H9 (cell line): Measurements from ENCODE around the gene COX7A2L. TPM values are rescaled to one million over a fixed set of nuclear protein-coding genes. Genes with fewer than 3 reads are reported as not detected.

Experiments
- DNase-seq: peaks from one replicate; pipeline ENCODE4 v3.0.0-alpha.2; 2017
- H2AFZ ChIP-seq: one replicate; pipeline ENCODE4 v1.6.1; 2013; ENCODE audit warnings: mild to moderate bottlenecking, low read length, control low read depth, moderate library complexity
- H2AK5ac ChIP-seq: 2 replicates; pipeline ENCODE4 v1.6.1; 2013; ENCODE audit warnings: low read length, control low read depth, mixed read lengths; ENCODE audit not compliant: insufficient read length
- H2BK120ac ChIP-seq: one replicate; pipeline ENCODE4 v1.6.1; 2013; ENCODE audit warnings: low read depth, mild to moderate bottlenecking, low read length, control low read depth, inconsistent platforms; ENCODE audit not compliant: poor library complexity, severe bottlenecking
- H2BK12ac ChIP-seq: 2 replicates; pipeline ENCODE4 v1.6.1; 2013; ENCODE audit warnings: low read length, control low read depth, mixed read lengths, low read depth; ENCODE audit not compliant: insufficient read length
- H2BK15ac ChIP-seq: 2 replicates; pipeline ENCODE4 v1.6.1; 2013; ENCODE audit warnings: low read depth, low read length, control low read depth
- H2BK20ac ChIP-seq: one replicate; pipeline ENCODE4 v1.6.1; 2013; ENCODE audit warnings: low read depth, mild to moderate bottlenecking, low read length, control low read depth, inconsistent platforms; ENCODE audit not compliant: poor library complexity, severe bottlenecking
- H2BK5ac ChIP-seq: 2 replicates; pipeline ENCODE4 v1.6.1; 2013; ENCODE audit warnings: low read length, control low read depth, mixed read lengths; ENCODE audit not compliant: insufficient read length
- H3K14ac ChIP-seq: 2 replicates; pipeline ENCODE4 v1.6.1; 2013; ENCODE audit warnings: low read length, control low read depth; ENCODE audit not compliant: insufficient read depth
- H3K18ac ChIP-seq: 2 replicates; pipeline ENCODE4 v1.6.1; 2013; ENCODE audit warnings: low read depth, mild to moderate bottlenecking, mixed read lengths, low read length, control low read depth; ENCODE audit not compliant: insufficient read length
- H3K23ac ChIP-seq: 2 replicates; pipeline ENCODE4 v1.6.1; 2013; ENCODE audit warnings: low read length, control low read depth, mixed read lengths, low read depth; ENCODE audit not compliant: insufficient read length
- H3K23me2 ChIP-seq: 2 replicates; pipeline ENCODE4 v1.6.1; 2013; ENCODE audit warnings: low read depth, mild to moderate bottlenecking, mixed read lengths, low read length, control low read depth; ENCODE audit not compliant: insufficient read length, poor library complexity, severe bottlenecking
- H3K27ac ChIP-seq: 2 replicates; pipeline ENCODE4 v1.5.1; 2013; ENCODE audit warnings: low read length, control low read depth, mixed read lengths, low read depth; ENCODE audit not compliant: insufficient read length
- H3K27me3 ChIP-seq: 2 replicates; pipeline ENCODE4 v1.6.1; 2013; ENCODE audit warnings: low read length, control low read depth, inconsistent platforms; ENCODE audit not compliant: insufficient read depth
- H3K4ac ChIP-seq: 2 replicates; pipeline ENCODE4 v1.6.1; 2013; ENCODE audit warnings: low read depth, mild to moderate bottlenecking, control low read depth, inconsistent platforms, low read length, moderate library complexity
- H3K4me1 ChIP-seq: 2 replicates; pipeline ENCODE4 v1.6.1; 2013; ENCODE audit warnings: low read length, control low read depth, inconsistent platforms; ENCODE audit not compliant: insufficient read depth
- H3K4me2 ChIP-seq: 2 replicates; pipeline ENCODE4 v1.6.1; 2013; ENCODE audit warnings: low read length, control low read depth, mixed read lengths; ENCODE audit not compliant: insufficient read length, insufficient read depth
- H3K56ac ChIP-seq: 2 replicates; pipeline ENCODE4 v1.6.1; 2013; ENCODE audit warnings: low read depth, mild to moderate bottlenecking, mixed read lengths, low read length, control low read depth; ENCODE audit not compliant: insufficient read length
- H3K79me1 ChIP-seq: 2 replicates; pipeline ENCODE4 v1.6.1; 2013; ENCODE audit warnings: low read depth, mild to moderate bottlenecking, moderate library complexity, low read length, control low read depth, inconsistent platforms; ENCODE audit not compliant: insufficient read depth, poor library complexity, severe bottlenecking
- H3K79me2 ChIP-seq: 2 replicates; pipeline ENCODE4 v1.6.1; 2013; ENCODE audit warnings: low read length, control low read depth, inconsistent platforms; ENCODE audit not compliant: insufficient read depth
- H3K9ac ChIP-seq: 2 replicates; pipeline ENCODE4 v1.6.1; 2013; ENCODE audit warnings: low read length, control low read depth, mixed read lengths; ENCODE audit not compliant: insufficient read length; ENCODE audit errors: extremely low read depth
- H3K9me3 ChIP-seq: one replicate; pipeline ENCODE4 v1.6.1; 2013; ENCODE audit warnings: low read depth, low read length, inconsistent platforms; ENCODE audit not compliant: control insufficient read depth
- H3T11ph ChIP-seq: one replicate; pipeline ENCODE4 v1.6.1; 2013; ENCODE audit warnings: mild to moderate bottlenecking, low read length, control low read depth, inconsistent platforms
- H4K20me1 ChIP-seq: one replicate; pipeline ENCODE4 v1.6.1; 2013; ENCODE audit not compliant: control insufficient read depth, insufficient read length, insufficient read depth
- H4K5ac ChIP-seq: 2 replicates; pipeline ENCODE4 v1.6.1; 2013; ENCODE audit warnings: low read depth, mild to moderate bottlenecking, mixed read lengths, low read length, control low read depth; ENCODE audit not compliant: insufficient read length
- H4K8ac ChIP-seq: replicated peaks from 2 replicates; pipeline ENCODE4 v1.6.1; 2013; ENCODE audit warnings: low read length, control low read depth, mixed read lengths, low read depth; ENCODE audit not compliant: insufficient read length
- H4K91ac ChIP-seq: 2 replicates; pipeline ENCODE4 v1.6.1; 2013; ENCODE audit warnings: low read depth, mild to moderate bottlenecking, moderate library complexity, mixed read lengths, low read length, control low read depth; ENCODE audit not compliant: insufficient read length
- H3K27ac Mint-ChIP-seq, 3 experiments: 2 replicates in 2 of 3; 3 replicates in 1 of 3; pipeline ENCODE4 v1.8.0; 2020 to 2021; ENCODE audit warnings: mixed read lengths in 3 of 3, mild to moderate bottlenecking in 1 of 3, moderate library complexity in 1 of 3
- H3K27me3 Mint-ChIP-seq: 2 replicates; pipeline ENCODE4 v1.8.0; 2021; ENCODE audit warnings: low read depth, mild to moderate bottlenecking, moderate library complexity, mixed read lengths
- H3K36me3 Mint-ChIP-seq, 3 experiments: 2 replicates in 2 of 3; 3 replicates in 1 of 3; pipeline ENCODE4 v1.8.0; 2020 to 2021; ENCODE audit warnings: low read depth in 3 of 3, mixed read lengths in 3 of 3; ENCODE audit not compliant: insufficient read depth in 1 of 3
- H3K4me1 Mint-ChIP-seq, 2 experiments: 2 replicates each; pipeline ENCODE4 v1.8.0; 2020; ENCODE audit warnings: mixed read lengths in 2 of 2
- H3K4me3 Mint-ChIP-seq, 2 experiments: 2 replicates in 1 of 2; 3 replicates in 1 of 2; pipeline ENCODE4 v1.8.0; 2020 to 2021; ENCODE audit warnings: mild to moderate bottlenecking in 2 of 2, mixed read lengths in 2 of 2, moderate library complexity in 1 of 2
- H3K9me3 Mint-ChIP-seq, 2 experiments: 2 replicates in 1 of 2; 3 replicates in 1 of 2; pipeline ENCODE4 v1.8.0; 2020; ENCODE audit warnings: mild to moderate bottlenecking in 2 of 2, mixed read lengths in 2 of 2, moderate library complexity in 1 of 2
- CTCF ChIP-seq: fragments of 200-600 bp; sonication (generic); conservative IDR thresholded peaks from 3 replicates; pipeline ENCODE4 v1.8.0; 2021; ENCODE audit warnings: antibody characterized with exemption, mild to moderate bottlenecking
- total RNA-seq: library from RNA; stranded (reverse); gene quantifications from 2 replicates; pipeline ENCODE4 v1.2.1, GENCODE V29; 2021

Gene COX7A2L
- total RNA-seq, 1 experiment from 2014 or later, result 102 TPM

- Mint-ChIP-seq H3K27ac (no peak overlapping the region), H3K4me1 (no peaks in the 10 kb centered on the region), H3K27me3 (no peaks in the 10 kb centered on the region), H3K9me3 (no peaks in the 10 kb centered on the region), H3K4me3 (no peak overlapping the region), H3K36me3 (peaks cover 17 to 29% (median 20%) of the 10 kb centered on the region in 3 experiments; a peak in 6 of 7 replicates)
- H2BK120ac ChIP-seq, result no peak overlapping the region
- no peak overlapping the region for H3K14ac ChIP-seq
- no peak overlapping the region for H3K4ac ChIP-seq
- H2AK5ac ChIP-seq, result no peak overlapping the region
- no peak overlapping the region for H3K9ac ChIP-seq
- H3K4me2 ChIP-seq, result no peak overlapping the region
- no peak overlapping the region for H2AFZ ChIP-seq
- H3K18ac ChIP-seq, result no peak overlapping the region
- no peak overlapping the region for H2BK12ac ChIP-seq
- H2BK5ac ChIP-seq, result no peak overlapping the region
- H3K4me1 ChIP-seq, result no peaks in the 10 kb centered on the region
- no peaks in the 10 kb centered on the region for H4K20me1 ChIP-seq
- H4K91ac ChIP-seq, result no peak overlapping the region
- H3K79me1 ChIP-seq, result no peaks in the 10 kb centered on the region
- H3K9me3 ChIP-seq, result no peaks in the 10 kb centered on the region
- H3K27ac ChIP-seq, result no peak overlapping the region
- H4K8ac ChIP-seq, result no peak overlapping the region
- H3K23ac ChIP-seq, result no peak overlapping the region
- TF ChIP-seq CTCF, result no peak
- DNase-seq, result no peak
- no peak overlapping the region for H2BK15ac ChIP-seq
- H3K23me2 ChIP-seq, result no peaks in the 10 kb centered on the region
- H4K5ac ChIP-seq, result no peak overlapping the region
- no peak overlapping the region for H3T11ph ChIP-seq
- H3K56ac ChIP-seq, result no peak overlapping the region
- no peaks in the 10 kb centered on the region for H3K27me3 ChIP-seq
- H3K79me2 ChIP-seq, result no peaks in the 10 kb centered on the region
- no peak overlapping the region for H2BK20ac ChIP-seq
These were observed 43.1 kb downstream of the COX7A2L start for GRCh38 chr2:42317945-42318344.
